Karpas-422 (cell line): ENCODE data around the gene AHCYL2. TPM values are rescaled to one million over a fixed set of nuclear protein-coding genes. Genes with fewer than 3 reads are reported as not detected.

ENCODE experiments used
- DNase-seq: peaks from one replicate; pipeline ENCODE4 v3.0.0-alpha.2; 2015
- H2AFZ ChIP-seq: fragments of 200-600 bp; sonication (generic); 2 replicates; pipeline ENCODE4 v1.6.1; 2014; ENCODE audit warnings: antibody characterized with exemption, low read length, mixed read lengths
- H3K27ac ChIP-seq: fragments of 200-600 bp; sonication (generic); 2 replicates; pipeline ENCODE4 v1.5.1; 2014; ENCODE audit warnings: mild to moderate bottlenecking, low read length, moderate library complexity
- H3K27me3 ChIP-seq: fragments of 200-600 bp; sonication (generic); 2 replicates; pipeline ENCODE4 v1.6.1; 2014; ENCODE audit warnings: low read length, mixed read lengths
- H3K36me3 ChIP-seq: fragments of 200-600 bp; sonication (generic); 2 replicates; pipeline ENCODE4 v1.6.1; 2014; ENCODE audit warnings: low read length, mixed read lengths; ENCODE audit not compliant: insufficient read depth
- H3K4me1 ChIP-seq: fragments of 200-600 bp; sonication (generic); 2 replicates; pipeline ENCODE4 v1.6.1; 2014; ENCODE audit warnings: mild to moderate bottlenecking, low read length, mixed read lengths
- H3K4me2 ChIP-seq: fragments of 200-600 bp; sonication (generic); 2 replicates; pipeline ENCODE4 v1.6.1; 2014; ENCODE audit warnings: low read length, low read depth, mild to moderate bottlenecking; ENCODE audit not compliant: poor library complexity, severe bottlenecking
- H3K4me3 ChIP-seq: fragments of 200-600 bp; sonication (generic); 2 replicates; pipeline ENCODE4 v1.5.1; 2014; ENCODE audit warnings: mild to moderate bottlenecking, antibody characterized with exemption, low read length, mixed read lengths
- H3K79me2 ChIP-seq: fragments of 200-600 bp; sonication (generic); 2 replicates; pipeline ENCODE4 v1.6.1; 2014; ENCODE audit warnings: mild to moderate bottlenecking, low read length, mixed read lengths
- H3K9ac ChIP-seq: fragments of 200-600 bp; sonication (generic); 2 replicates; pipeline ENCODE4 v1.6.0; 2014; ENCODE audit warnings: low read length
- H3K9me2 ChIP-seq: fragments of 200-600 bp; sonication (generic), shearing (Covaris generic); replicated peaks from 2 replicates; pipeline ENCODE4 v1.6.0; 2014; ENCODE audit warnings: mild to moderate bottlenecking, low read length, moderate library complexity; ENCODE audit not compliant: insufficient read depth
- H3K9me3 ChIP-seq: fragments of 300-700, 200-600 bp; sonication (generic); 2 replicates; pipeline ENCODE4 v1.6.1; 2014; ENCODE audit warnings: low read length, mixed read lengths
- H4K20me1 ChIP-seq: fragments of 200-600 bp; sonication (generic); 2 replicates; pipeline ENCODE4 v1.6.1; 2014; ENCODE audit warnings: mild to moderate bottlenecking, antibody characterized with exemption, low read length, low read depth; ENCODE audit not compliant: insufficient read depth
- total RNA-seq: library from RNA; depleted of rRNA; stranded (reverse); fragments of >200 nt; shearing (Covaris generic); gene quantifications from 2 replicates; pipeline ENCODE4 v1.2.3, GENCODE V29; 2014; ENCODE audit warnings: low replicate concordance

Gene AHCYL2
- total RNA-seq, 1 experiment from 2014 or later: 6.0 TPM

GRCh38 chr7:129456421-129456820, 231.6 kb downstream of the AHCYL2 start:
- H2AFZ ChIP-seq: no peak overlapping the region
- no peaks in the 10 kb centered on the region for H3K79me2 ChIP-seq
- no peak overlapping the region for H3K4me2 ChIP-seq
- no peaks in the 10 kb centered on the region for H3K9me3 ChIP-seq
- H4K20me1 ChIP-seq: no peaks in the 10 kb centered on the region
- H3K4me1 ChIP-seq: no peaks in the 10 kb centered on the region
- no peaks in the 10 kb centered on the region for H3K27me3 ChIP-seq
- H3K9ac ChIP-seq: no peak overlapping the region
- no peak overlapping the region for H3K27ac ChIP-seq
- no peaks in the 10 kb centered on the region for H3K36me3 ChIP-seq
- H3K9me2 ChIP-seq: no peaks in the 10 kb centered on the region
- H3K4me3 ChIP-seq: no peak overlapping the region
- DNase-seq: no peak

- no peak overlapping the region for H2AFZ ChIP-seq
- H3K9ac ChIP-seq: no peak overlapping the region
- no peaks in the 10 kb centered on the region for H3K27me3 ChIP-seq
- no peaks in the 10 kb centered on the region for H3K9me3 ChIP-seq
- DNase-seq: no peak
- H3K4me3 ChIP-seq: no peak overlapping the region
- H3K79me2 ChIP-seq: no peaks in the 10 kb centered on the region
- no peaks in the 10 kb centered on the region for H4K20me1 ChIP-seq
- H3K4me2 ChIP-seq: no peak overlapping the region
- no peaks in the 10 kb centered on the region for H3K4me1 ChIP-seq
- H3K36me3 ChIP-seq: no peaks in the 10 kb centered on the region
- no peaks in the 10 kb centered on the region for H3K9me2 ChIP-seq
- H3K27ac ChIP-seq: no peak overlapping the region
Observed at GRCh38 chr7:129457101-129457500, 232.3 kb downstream of the AHCYL2 start.

GRCh38 chr7:129458171-129458570, 233.3 kb downstream of the AHCYL2 start:
- H3K79me2 ChIP-seq: no peaks in the 10 kb centered on the region

GRCh38 chr7:129461809-129462208, 237.0 kb downstream of the AHCYL2 start:
- Histone ChIP-seq H3K4me1 (no peaks in the 10 kb centered on the region), H3K36me3 (no peaks in the 10 kb centered on the region), H4K20me1 (no peaks in the 10 kb centered on the region), H3K9me3 (no peaks in the 10 kb centered on the region), H3K9me2 (no peaks in the 10 kb centered on the region), H3K27ac (no peak overlapping the region), H2AFZ (no peak overlapping the region), H3K9ac (no peak overlapping the region), H3K79me2 (no peaks in the 10 kb centered on the region), H3K27me3 (no peaks in the 10 kb centered on the region), H3K4me3 (no peak overlapping the region), H3K4me2 (no peak overlapping the region)
- DNase-seq: no peak

More at GRCh38 chr7:129458171-129458570, 233.3 kb downstream of the AHCYL2 start:
- Histone ChIP-seq H2AFZ (no peak overlapping the region), H3K9me2 (no peaks in the 10 kb centered on the region), H3K4me1 (no peaks in the 10 kb centered on the region), H4K20me1 (no peaks in the 10 kb centered on the region), H3K27ac (no peak overlapping the region), H3K4me2 (no peak overlapping the region), H3K4me3 (no peak overlapping the region), H3K9ac (no peak overlapping the region), H3K36me3 (no peaks in the 10 kb centered on the region), H3K9me3 (no peaks in the 10 kb centered on the region), H3K27me3 (no peaks in the 10 kb centered on the region)
- DNase-seq: no peak

GRCh38 chr7:129462420-129462819, 237.6 kb downstream of the AHCYL2 start:
- Histone ChIP-seq H2AFZ (no peak overlapping the region), H3K4me1 (no peaks in the 10 kb centered on the region), H3K79me2 (no peaks in the 10 kb centered on the region), H3K9ac (no peak overlapping the region), H3K27me3 (no peaks in the 10 kb centered on the region), H3K36me3 (no peaks in the 10 kb centered on the region), H3K27ac (no peak overlapping the region), H3K9me2 (no peaks in the 10 kb centered on the region), H3K4me2 (no peak overlapping the region), H3K4me3 (no peak overlapping the region), H3K9me3 (no peaks in the 10 kb centered on the region), H4K20me1 (no peaks in the 10 kb centered on the region)
- DNase-seq: no peak

- H3K9me2 ChIP-seq: no peaks in the 10 kb centered on the region
- no peaks in the 10 kb centered on the region for H4K20me1 ChIP-seq
- H3K9me3 ChIP-seq: no peaks in the 10 kb centered on the region
- H3K36me3 ChIP-seq: no peaks in the 10 kb centered on the region
- no peak for DNase-seq
- no peak overlapping the region for H3K27ac ChIP-seq
- H3K4me1 ChIP-seq: no peaks in the 10 kb centered on the region
- H3K4me2 ChIP-seq: no peak overlapping the region
- H3K4me3 ChIP-seq: no peak overlapping the region
- H3K9ac ChIP-seq: no peak overlapping the region
- no peaks in the 10 kb centered on the region for H3K79me2 ChIP-seq
- no peaks in the 10 kb centered on the region for H3K27me3 ChIP-seq
- no peak overlapping the region for H2AFZ ChIP-seq
Observed at GRCh38 chr7:129464194-129464593, 239.4 kb downstream of the AHCYL2 start.

GRCh38 chr7:129465080-129465479, 240.2 kb downstream of the AHCYL2 start:
- no peak overlapping the region for H3K9ac ChIP-seq
- no peak overlapping the region for H3K4me2 ChIP-seq
- no peaks in the 10 kb centered on the region for H4K20me1 ChIP-seq
- no peaks in the 10 kb centered on the region for H3K4me1 ChIP-seq
- no peaks in the 10 kb centered on the region for H3K36me3 ChIP-seq
- no peaks in the 10 kb centered on the region for H3K79me2 ChIP-seq
- H3K9me3 ChIP-seq: no peaks in the 10 kb centered on the region
- H2AFZ ChIP-seq: no peak overlapping the region
- H3K27me3 ChIP-seq: no peaks in the 10 kb centered on the region
- no peak for DNase-seq
- H3K9me2 ChIP-seq: no peaks in the 10 kb centered on the region
- H3K27ac ChIP-seq: no peak overlapping the region
- no peak overlapping the region for H3K4me3 ChIP-seq

- no peaks in the 10 kb centered on the region for H3K9me3 ChIP-seq
- no peak overlapping the region for H3K4me2 ChIP-seq
- H3K27ac ChIP-seq: no peak overlapping the region
- no peak overlapping the region for H3K4me3 ChIP-seq
- H4K20me1 ChIP-seq: no peaks in the 10 kb centered on the region
- no peaks in the 10 kb centered on the region for H3K4me1 ChIP-seq
- no peaks in the 10 kb centered on the region for H3K79me2 ChIP-seq
- H3K36me3 ChIP-seq: no peaks in the 10 kb centered on the region
- no peaks in the 10 kb centered on the region for H3K9me2 ChIP-seq
- H2AFZ ChIP-seq: no peak overlapping the region
- no peaks in the 10 kb centered on the region for H3K27me3 ChIP-seq
- H3K9ac ChIP-seq: no peak overlapping the region
- no peak for DNase-seq
Observed at GRCh38 chr7:129466796-129467195, 242.0 kb downstream of the AHCYL2 start.

GRCh38 chr7:129468087-129468486, 243.3 kb downstream of the AHCYL2 start:
- Histone ChIP-seq H4K20me1 (no peaks in the 10 kb centered on the region), H3K9me2 (no peaks in the 10 kb centered on the region), H3K4me2 (no peak overlapping the region)

More at GRCh38 chr7:129468087-129468486, 243.3 kb downstream of the AHCYL2 start:
- Histone ChIP-seq H3K36me3 (no peaks in the 10 kb centered on the region), H3K4me3 (no peak overlapping the region), H2AFZ (no peak overlapping the region), H3K9ac (no peak overlapping the region), H3K9me3 (no peaks in the 10 kb centered on the region), H3K27me3 (no peaks in the 10 kb centered on the region), H3K27ac (no peak overlapping the region), H3K4me1 (no peaks in the 10 kb centered on the region), H3K79me2 (no peaks in the 10 kb centered on the region)
- no peak for DNase-seq
